Measurements from ENCODE around the gene PTOV1.

- TF ChIP-seq, protein P1, sequence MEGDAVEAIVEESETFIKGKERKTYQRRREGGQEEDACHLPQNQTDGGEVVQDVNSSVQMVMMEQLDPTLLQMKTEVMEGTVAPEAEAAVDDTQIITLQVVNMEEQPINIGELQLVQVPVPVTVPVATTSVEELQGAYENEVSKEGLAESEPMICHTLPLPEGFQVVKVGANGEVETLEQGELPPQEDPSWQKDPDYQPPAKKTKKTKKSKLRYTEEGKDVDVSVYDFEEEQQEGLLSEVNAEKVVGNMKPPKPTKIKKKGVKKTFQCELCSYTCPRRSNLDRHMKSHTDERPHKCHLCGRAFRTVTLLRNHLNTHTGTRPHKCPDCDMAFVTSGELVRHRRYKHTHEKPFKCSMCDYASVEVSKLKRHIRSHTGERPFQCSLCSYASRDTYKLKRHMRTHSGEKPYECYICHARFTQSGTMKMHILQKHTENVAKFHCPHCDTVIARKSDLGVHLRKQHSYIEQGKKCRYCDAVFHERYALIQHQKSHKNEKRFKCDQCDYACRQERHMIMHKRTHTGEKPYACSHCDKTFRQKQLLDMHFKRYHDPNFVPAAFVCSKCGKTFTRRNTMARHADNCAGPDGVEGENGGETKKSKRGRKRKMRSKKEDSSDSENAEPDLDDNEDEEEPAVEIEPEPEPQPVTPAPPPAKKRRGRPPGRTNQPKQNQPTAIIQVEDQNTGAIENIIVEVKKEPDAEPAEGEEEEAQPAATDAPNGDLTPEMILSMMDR (IDR thresholded peaks at IDR 0.05): no peak
- no peak for TF ChIP-seq POLR2A (IDR thresholded peaks at IDR 0.05)
Measured at GRCh38 chr19:49875177-49875576, 24.2 kb downstream of the PTOV1 start.
